Subcutaneous adipose tissue (tissue), 4 donors: Measurements from ENCODE around the gene SKIC2. TPM values are rescaled to one million over a fixed set of nuclear protein-coding genes. Genes with fewer than 3 reads are reported as not detected.

ENCODE experiments used
- CTCF ChIP-seq: fragments of 450-650 bp; IDR thresholded peaks from one replicate; pipeline ENCODE4 v1.5.1; 2016; ENCODE audit warnings: low read depth, mild to moderate bottlenecking, control low read depth, antibody characterized with exemption, moderate library complexity
- total RNA-seq, 4 donors: library from RNA; depleted of rRNA; stranded (reverse); fragments of >200 nt; gene quantifications; one replicate each; pipeline ENCODE4 v1.1.0, GENCODE V29; 2016

The SKIC2 gene
- total RNA-seq, 4 donors from 2014 or later = 16.1 to 44.6 (median 32.2) TPM

GRCh38 chr6:31920811-31921210, 38.2 kb upstream of the SKIC2 start:
- TF ChIP-seq CTCF = no peak

- TF ChIP-seq CTCF = no peak
Measured at GRCh38 chr6:31922942-31923341, 36.0 kb upstream of the SKIC2 start.

GRCh38 chr6:31927242-31927862, 31.6 kb upstream of the SKIC2 start, which contains the start of gene C2:
TSS of gene C2 (plus strand) at chr6:31927717. CDS start at chr6:31927753, 36 bp downstream.
- TF ChIP-seq CTCF = no peak

GRCh38 chr6:31927863-31928671, 30.9 kb upstream of the SKIC2 start:
- no peak for TF ChIP-seq CTCF

- no peak for TF ChIP-seq CTCF
Measured at GRCh38 chr6:31928672-31928939, 30.4 kb upstream of the SKIC2 start.

GRCh38 chr6:31930962-31931361, 28.0 kb upstream of the SKIC2 start:
- no peak for TF ChIP-seq CTCF

- TF ChIP-seq CTCF = no peak
Measured at GRCh38 chr6:31933537-31933936, 25.4 kb upstream of the SKIC2 start.
